GM12878 (cell line): Measurements from ENCODE around the gene ISCU. TPM values are rescaled to one million over a fixed set of nuclear protein-coding genes. Genes with fewer than 3 reads are reported as not detected.
A peak's percentile ranks its signal among the peaks of the same experiment; 100 is the strongest.

ENCODE experiments used
- BACH1 ChIP-seq: fragments of 450-650 bp; IDR thresholded peaks from 2 replicates; pipeline ENCODE4 v1.6.1; 2017; ENCODE audit warnings: mild to moderate bottlenecking, borderline replicate concordance
- CBFB ChIP-seq: IDR thresholded peaks from 2 replicates; pipeline ENCODE4 v1.6.1; 2016; ENCODE audit warnings: antibody characterized with exemption, low read depth
- FOXM1 ChIP-seq: IDR thresholded peaks from 2 replicates; pipeline ENCODE4 v1.6.1; 2012; ENCODE audit warnings: low read depth, mild to moderate bottlenecking, inconsistent platforms, low read length, moderate library complexity
- GABPA ChIP-seq: IDR thresholded peaks from 2 replicates; pipeline ENCODE4 v1.6.1; 2014; ENCODE audit warnings: antibody characterized with exemption, low read depth, mild to moderate bottlenecking, inconsistent platforms
- HCFC1 ChIP-seq: fragments of 150-350 bp; IDR thresholded peaks from 2 replicates; pipeline ENCODE4 v1.6.1; 2014; ENCODE audit warnings: low read length
- IKZF2 ChIP-seq, 2 experiments: fragments of 450-650 bp; IDR thresholded peaks; 2 replicates each; pipeline ENCODE4 v1.6.1; 2017; ENCODE audit warnings: mild to moderate bottlenecking in 2 of 2, moderate library complexity in 2 of 2
- IRF4 ChIP-seq: IDR thresholded peaks from 2 replicates; pipeline ENCODE4 v1.6.1; 2011; ENCODE audit warnings: low read depth, low read length
- NFXL1 ChIP-seq: fragments of 450-650 bp; IDR thresholded peaks from 2 replicates; pipeline ENCODE4 v1.6.1; 2017; ENCODE audit warnings: antibody characterized with exemption, mild to moderate bottlenecking, borderline replicate concordance
- NFYB ChIP-seq: IDR thresholded peaks from 2 replicates; pipeline ENCODE4 v1.6.1; 2011; ENCODE audit warnings: low read depth, mild to moderate bottlenecking, low read length, improper control_type of control experiment, moderate library complexity; ENCODE audit not compliant: insufficient read depth
- NRF1 ChIP-seq: conservative IDR thresholded peaks from 2 replicates; pipeline ENCODE4 v1.6.1; 2011; ENCODE audit warnings: mild to moderate bottlenecking, low read depth, low read length, improper control_type of control experiment
- POU2F2 ChIP-seq: IDR thresholded peaks from 3 replicates; pipeline ENCODE4 v1.6.1; 2011; ENCODE audit warnings: low read depth, mild to moderate bottlenecking, low read length, borderline replicate concordance
- RAD51 ChIP-seq: fragments of 450-650 bp; IDR thresholded peaks from 2 replicates; pipeline ENCODE4 v1.6.1; 2016; ENCODE audit warnings: moderate library complexity, mild to moderate bottlenecking, inconsistent platforms
- RELB ChIP-seq: fragments of 450-650 bp; IDR thresholded peaks from 2 replicates; pipeline ENCODE4 v1.6.1; 2017; ENCODE audit warnings: low read depth, mild to moderate bottlenecking, moderate library complexity
- SIX5 ChIP-seq: IDR thresholded peaks from 2 replicates; pipeline ENCODE4 v1.6.1; 2011; ENCODE audit warnings: mild to moderate bottlenecking, low read depth, low read length, moderate library complexity; ENCODE audit not compliant: severe bottlenecking
- TBL1XR1 ChIP-seq: IDR thresholded peaks from 2 replicates; pipeline ENCODE4 v1.6.1; 2012; ENCODE audit warnings: low read depth, low read length, improper control_type of control experiment
- polyA plus RNA-seq, 11 experiments: library from polyadenylated mRNA; depleted of rRNA in 4 of 11; unstranded in 6 of 11; stranded (reverse) in 5 of 11; fragments of >200 nt; fragmentation: Nextera tagmentation in 4 of 11; fragmentation: Illumina TruSeq in 1 of 11; extraction: Ambion mirVana in 4 of 11; extraction: Trizol in 1 of 11; gene quantifications; 1 replicate in 1 of 11; 2 replicates in 10 of 11; pipeline versions ENCODE4 v1.2.1 to v1.2.3, GENCODE V29; 2011 to 2016; ENCODE audit warnings: inconsistent platforms in 2 of 11, missing spikeins in 2 of 11, low read depth in 1 of 11
- total RNA-seq, 4 experiments: library from RNA; depleted of rRNA in 3 of 4; stranded (reverse); fragments of >200 nt in 3 of 4; fragmentation: Illumina TruSeq in 1 of 4; extraction: Trizol in 1 of 4; gene quantifications; 2 replicates each; pipeline versions ENCODE4 v1.2.1 to v1.2.3, GENCODE V29; 2013 to 2021
- TF ChIP-seq, protein P1 (sequence below): fragments of 450-650 bp; IDR thresholded peaks from 2 replicates; pipeline ENCODE4 v1.6.1; 2016; ENCODE audit warnings: mild to moderate bottlenecking, moderate library complexity, borderline replicate concordance
- TF ChIP-seq, protein P2 (sequence below): fragments of 150-350 bp; IDR thresholded peaks from 2 replicates; pipeline ENCODE4 v1.6.1; 2014; ENCODE audit warnings: mild to moderate bottlenecking, low read depth, low read length
- TF ChIP-seq, protein P3 (sequence below): fragments of 450-650 bp; IDR thresholded peaks from 2 replicates; pipeline ENCODE4 v1.6.1; 2017; ENCODE audit warnings: mild to moderate bottlenecking

The ISCU gene
- total and polyA plus RNA-seq, 10 of the 15 experiments (the other 5 are each of a cell fraction or from before 2014, with no cell fraction given) = 32.8 to 260 (median 127) TPM

- no peak for TF ChIP-seq NFYB
- 0 out of 2 replicates have a peak, but pooled peaks have one; percentile 15 for TF ChIP-seq RAD51
- TF ChIP-seq BACH1 = 0 out of 2 replicates have a peak, but pooled peaks have one; percentile 21
- peak; percentile 80 for TF ChIP-seq SIX5
- peak; percentile 93 for TF ChIP-seq RELB
- TF ChIP-seq GABPA = no peak
- TF ChIP-seq IRF4 = 0 out of 2 replicates have a peak, but pooled peaks have one; percentile 49
- TF ChIP-seq IKZF2 (IDR thresholded peaks at IDR 0.05) = peak in 1 of 2 experiments; percentile 10; a peak in 1 of 4 replicates
- TF ChIP-seq, protein P1, sequence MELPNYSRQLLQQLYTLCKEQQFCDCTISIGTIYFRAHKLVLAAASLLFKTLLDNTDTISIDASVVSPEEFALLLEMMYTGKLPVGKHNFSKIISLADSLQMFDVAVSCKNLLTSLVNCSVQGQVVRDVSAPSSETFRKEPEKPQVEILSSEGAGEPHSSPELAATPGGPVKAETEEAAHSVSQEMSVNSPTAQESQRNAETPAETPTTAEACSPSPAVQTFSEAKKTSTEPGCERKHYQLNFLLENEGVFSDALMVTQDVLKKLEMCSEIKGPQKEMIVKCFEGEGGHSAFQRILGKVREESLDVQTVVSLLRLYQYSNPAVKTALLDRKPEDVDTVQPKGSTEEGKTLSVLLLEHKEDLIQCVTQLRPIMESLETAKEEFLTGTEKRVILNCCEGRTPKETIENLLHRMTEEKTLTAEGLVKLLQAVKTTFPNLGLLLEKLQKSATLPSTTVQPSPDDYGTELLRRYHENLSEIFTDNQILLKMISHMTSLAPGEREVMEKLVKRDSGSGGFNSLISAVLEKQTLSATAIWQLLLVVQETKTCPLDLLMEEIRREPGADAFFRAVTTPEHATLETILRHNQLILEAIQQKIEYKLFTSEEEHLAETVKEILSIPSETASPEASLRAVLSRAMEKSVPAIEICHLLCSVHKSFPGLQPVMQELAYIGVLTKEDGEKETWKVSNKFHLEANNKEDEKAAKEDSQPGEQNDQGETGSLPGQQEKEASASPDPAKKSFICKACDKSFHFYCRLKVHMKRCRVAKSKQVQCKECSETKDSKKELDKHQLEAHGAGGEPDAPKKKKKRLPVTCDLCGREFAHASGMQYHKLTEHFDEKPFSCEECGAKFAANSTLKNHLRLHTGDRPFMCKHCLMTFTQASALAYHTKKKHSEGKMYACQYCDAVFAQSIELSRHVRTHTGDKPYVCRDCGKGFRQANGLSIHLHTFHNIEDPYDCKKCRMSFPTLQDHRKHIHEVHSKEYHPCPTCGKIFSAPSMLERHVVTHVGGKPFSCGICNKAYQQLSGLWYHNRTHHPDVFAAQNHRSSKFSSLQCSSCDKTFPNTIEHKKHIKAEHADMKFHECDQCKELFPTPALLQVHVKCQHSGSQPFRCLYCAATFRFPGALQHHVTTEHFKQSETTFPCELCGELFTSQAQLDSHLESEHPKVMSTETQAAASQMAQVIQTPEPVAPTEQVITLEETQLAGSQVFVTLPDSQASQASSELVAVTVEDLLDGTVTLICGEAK = peak; percentile 95; the same call in 1 of the 2 replicates
- no peak for TF ChIP-seq NFXL1
- TF ChIP-seq, protein P2, sequence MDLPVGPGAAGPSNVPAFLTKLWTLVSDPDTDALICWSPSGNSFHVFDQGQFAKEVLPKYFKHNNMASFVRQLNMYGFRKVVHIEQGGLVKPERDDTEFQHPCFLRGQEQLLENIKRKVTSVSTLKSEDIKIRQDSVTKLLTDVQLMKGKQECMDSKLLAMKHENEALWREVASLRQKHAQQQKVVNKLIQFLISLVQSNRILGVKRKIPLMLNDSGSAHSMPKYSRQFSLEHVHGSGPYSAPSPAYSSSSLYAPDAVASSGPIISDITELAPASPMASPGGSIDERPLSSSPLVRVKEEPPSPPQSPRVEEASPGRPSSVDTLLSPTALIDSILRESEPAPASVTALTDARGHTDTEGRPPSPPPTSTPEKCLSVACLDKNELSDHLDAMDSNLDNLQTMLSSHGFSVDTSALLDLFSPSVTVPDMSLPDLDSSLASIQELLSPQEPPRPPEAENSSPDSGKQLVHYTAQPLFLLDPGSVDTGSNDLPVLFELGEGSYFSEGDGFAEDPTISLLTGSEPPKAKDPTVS = 0 out of 2 replicates have a peak, but pooled peaks have one; percentile 31
- TF ChIP-seq POU2F2 = no peak
- no peak for TF ChIP-seq NRF1
- TF ChIP-seq FOXM1 = no peak
- TF ChIP-seq, protein P3, sequence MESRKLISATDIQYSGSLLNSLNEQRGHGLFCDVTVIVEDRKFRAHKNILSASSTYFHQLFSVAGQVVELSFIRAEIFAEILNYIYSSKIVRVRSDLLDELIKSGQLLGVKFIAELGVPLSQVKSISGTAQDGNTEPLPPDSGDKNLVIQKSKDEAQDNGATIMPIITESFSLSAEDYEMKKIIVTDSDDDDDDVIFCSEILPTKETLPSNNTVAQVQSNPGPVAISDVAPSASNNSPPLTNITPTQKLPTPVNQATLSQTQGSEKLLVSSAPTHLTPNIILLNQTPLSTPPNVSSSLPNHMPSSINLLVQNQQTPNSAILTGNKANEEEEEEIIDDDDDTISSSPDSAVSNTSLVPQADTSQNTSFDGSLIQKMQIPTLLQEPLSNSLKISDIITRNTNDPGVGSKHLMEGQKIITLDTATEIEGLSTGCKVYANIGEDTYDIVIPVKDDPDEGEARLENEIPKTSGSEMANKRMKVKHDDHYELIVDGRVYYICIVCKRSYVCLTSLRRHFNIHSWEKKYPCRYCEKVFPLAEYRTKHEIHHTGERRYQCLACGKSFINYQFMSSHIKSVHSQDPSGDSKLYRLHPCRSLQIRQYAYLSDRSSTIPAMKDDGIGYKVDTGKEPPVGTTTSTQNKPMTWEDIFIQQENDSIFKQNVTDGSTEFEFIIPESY = peak; percentile 76; the same call in 1 of the 2 replicates
- peak; percentile 93 for TF ChIP-seq CBFB
- peak; percentile 24; the same call in 1 of the 2 replicates for TF ChIP-seq TBL1XR1
- peak; percentile 85 for TF ChIP-seq HCFC1
Observed at GRCh38 chr12:108560752-108561719, 1.4 kb upstream of the ISCU start, which contains the start of gene SART3 (continued).
